ENCODE data around the gene GJD3. TPM values are rescaled to one million over a fixed set of nuclear protein-coding genes. Genes with fewer than 3 reads are reported as not detected.
A peak's percentile ranks its signal among the peaks of the same experiment; 100 is the strongest.

Gene GJD3
- total RNA-seq, 1 donor from 2014 or later: 2.8 TPM

GRCh38 chr17:40329839-40330794, 34.4 kb downstream of the GJD3 start:
- peak; percentile 82 for DNase-seq
- intact Hi-C loops (cut with DNase I): no loop called here

GRCh38 chr17:40328386-40328766, 36.2 kb downstream of the GJD3 start:
- ATAC-seq (no peak), DNase-seq (no peak)
- H3K9me3 ChIP-seq: no peaks in the 10 kb centered on the region
- no peak for TF ChIP-seq CTCF (IDR thresholded peaks at IDR 0.05)
- H3K27ac ChIP-seq: peak overlapping the region; percentile 28
- H3K27me3 ChIP-seq: no peaks in the 10 kb centered on the region
- H3K36me3 ChIP-seq: peaks cover 8% of the 10 kb centered on the region
- H3K4me3 ChIP-seq: no peak overlapping the region
- H3K4me1 ChIP-seq: peaks cover 98% of the 10 kb centered on the region
- intact Hi-C loops (cut with DNase I): no loop called here

More at GRCh38 chr17:40329839-40330794, 34.4 kb downstream of the GJD3 start:
- H3K4me3 ChIP-seq: no peak overlapping the region
- H3K9me3 ChIP-seq: no peaks in the 10 kb centered on the region
- peaks cover 100% of the 10 kb centered on the region for H3K4me1 ChIP-seq
- peaks cover 8% of the 10 kb centered on the region for H3K36me3 ChIP-seq
- peak overlapping the region; percentile 78 for H3K27ac ChIP-seq
- TF ChIP-seq CTCF (IDR thresholded peaks at IDR 0.05): no peak
- H3K27me3 ChIP-seq: no peaks in the 10 kb centered on the region
- ATAC-seq: peak; percentile 49

GRCh38 chr17:40327735-40328385, 36.7 kb downstream of the GJD3 start:
- DNase-seq: no peak
- no peaks in the 10 kb centered on the region for H3K9me3 ChIP-seq
- peak overlapping the region; percentile 28 for H3K27ac ChIP-seq
- intact Hi-C loops (cut with DNase I): no loop called here
- H3K36me3 ChIP-seq: peaks cover 8% of the 10 kb centered on the region
- peaks cover 98% of the 10 kb centered on the region for H3K4me1 ChIP-seq
- H3K27me3 ChIP-seq: no peaks in the 10 kb centered on the region
- TF ChIP-seq CTCF (IDR thresholded peaks at IDR 0.05): no peak
- no peak for ATAC-seq
- H3K4me3 ChIP-seq: no peak overlapping the region

- DNase-seq (no peak), ATAC-seq (no peak)
- no peak for TF ChIP-seq CTCF (IDR thresholded peaks at IDR 0.05)
- intact Hi-C loops (cut with DNase I): no loop called here
- no peak overlapping the region for H3K4me3 ChIP-seq
- no peaks in the 10 kb centered on the region for H3K9me3 ChIP-seq
- no peaks in the 10 kb centered on the region for H3K27me3 ChIP-seq
- H3K36me3 ChIP-seq: peaks cover 8% of the 10 kb centered on the region
- H3K4me1 ChIP-seq: peaks cover 97% of the 10 kb centered on the region
- H3K27ac ChIP-seq: peak overlapping the region; percentile 71
Observed at GRCh38 chr17:40327244-40327729, 37.2 kb downstream of the GJD3 start.

GRCh38 chr17:40326832-40327199, 37.7 kb downstream of the GJD3 start:
- no peaks in the 10 kb centered on the region for H3K27me3 ChIP-seq
- intact Hi-C loops (cut with DNase I): no loop called here
- DNase-seq (no peak), ATAC-seq (no peak)
- no peak overlapping the region for H3K4me3 ChIP-seq
- peaks cover 97% of the 10 kb centered on the region for H3K4me1 ChIP-seq
- H3K36me3 ChIP-seq: peaks cover 8% of the 10 kb centered on the region
- no peaks in the 10 kb centered on the region for H3K9me3 ChIP-seq
- TF ChIP-seq CTCF (IDR thresholded peaks at IDR 0.05): no peak
- H3K27ac ChIP-seq: peak overlapping the region; percentile 71
